Activated T-cell treated with anti-CD3 and anti-CD28 coated beads, Interleukin-2, amount 50 U/mL, for 24 hours (primary cell): ENCODE measurements around the gene DERL3.

Experiments used
- DNase-seq: peaks from one replicate; pipeline ENCODE4 v3.0.0-alpha.2; 2020
- H3K27ac Mint-ChIP-seq: 2 replicates; pipeline ENCODE4 v1.8.0; 2020; ENCODE audit warnings: mild to moderate bottlenecking, mixed read lengths
- H3K27me3 Mint-ChIP-seq: 2 replicates; pipeline ENCODE4 v1.8.0; 2020; ENCODE audit warnings: mixed read lengths
- H3K36me3 Mint-ChIP-seq: 2 replicates; pipeline ENCODE4 v1.8.0; 2020; ENCODE audit warnings: low read depth, mixed read lengths
- H3K4me1 Mint-ChIP-seq: 2 replicates; pipeline ENCODE4 v1.8.0; 2020; ENCODE audit warnings: low read depth, mixed read lengths
- H3K4me3 Mint-ChIP-seq: 2 replicates; pipeline ENCODE4 v1.8.0; 2020; ENCODE audit warnings: mild to moderate bottlenecking, moderate library complexity, mixed read lengths
- H3K9me3 Mint-ChIP-seq: 2 replicates; pipeline ENCODE4 v1.8.0; 2020; ENCODE audit warnings: mixed read lengths

The DERL3 gene

DNA sequence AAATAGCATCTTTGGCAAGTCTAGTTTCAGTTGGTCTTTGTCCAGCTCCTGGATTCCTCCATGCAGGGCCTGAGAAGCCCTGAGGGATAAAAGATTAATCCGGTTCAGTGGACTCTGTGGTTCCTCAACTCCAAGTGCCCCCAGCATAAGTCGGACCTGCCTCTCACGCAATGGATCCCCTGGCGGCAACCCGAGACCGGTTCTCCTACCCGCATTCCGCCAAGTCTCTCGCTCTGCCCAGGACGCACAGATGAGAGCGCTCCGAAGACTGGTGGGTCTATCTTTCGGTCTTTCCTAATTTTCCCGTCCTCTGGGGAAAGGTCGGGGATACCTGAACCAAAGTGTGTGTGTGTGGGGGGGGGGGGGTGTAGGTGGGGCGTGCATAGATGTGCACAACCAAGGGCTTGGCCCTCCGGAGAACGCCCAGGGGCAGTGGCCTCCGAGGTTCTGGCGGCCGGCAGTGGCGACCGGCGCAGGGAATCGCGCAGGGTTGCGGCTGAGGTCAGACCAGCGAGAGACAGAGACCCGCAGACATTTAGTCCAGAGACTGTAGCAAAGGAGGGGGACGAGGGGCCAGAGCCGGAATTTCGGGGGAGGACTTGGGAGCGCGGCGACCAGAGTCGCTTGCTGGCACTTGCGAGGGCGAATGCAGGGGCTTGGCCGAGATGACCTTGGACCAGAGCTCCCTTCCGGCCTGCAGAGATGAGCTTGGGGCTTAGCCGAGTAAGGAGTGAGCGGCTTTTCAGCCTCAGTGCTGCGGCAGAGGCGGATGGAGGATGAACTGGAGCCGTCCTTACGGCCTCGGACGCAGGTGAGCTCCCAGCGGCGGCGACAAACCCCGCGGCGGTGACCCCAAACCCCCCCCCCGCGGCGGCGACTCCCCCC lies 18.2 kb upstream of the DERL3 start:
- DNase-seq = no peak

DNA sequence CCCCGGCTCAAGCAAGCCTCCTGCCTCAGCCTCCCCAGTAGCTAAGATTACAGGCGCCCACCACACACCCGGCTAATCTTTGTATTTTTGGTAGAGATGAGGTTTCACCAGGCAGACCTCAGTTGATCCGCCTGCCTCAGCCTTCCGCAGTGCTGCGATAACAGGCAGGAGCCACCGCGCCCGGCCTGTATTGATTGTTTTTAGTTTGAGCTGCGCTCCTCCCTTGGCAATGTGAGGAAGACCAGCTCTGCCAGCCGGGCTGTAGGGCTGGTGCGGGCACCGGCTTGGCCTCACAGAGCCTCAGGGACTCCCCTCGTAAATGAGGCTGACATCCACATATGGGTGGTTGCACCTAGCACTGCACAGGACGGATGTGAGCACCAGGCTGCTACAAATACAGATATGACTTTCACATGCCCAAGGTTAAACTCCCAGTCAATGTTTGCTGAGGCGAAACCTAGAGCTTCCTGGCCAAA lies 11.4 kb upstream of the DERL3 start:
- Mint-ChIP-seq H3K4me3 (no peak overlapping the region), H3K9me3 (no peaks in the 10 kb centered on the region), H3K27me3 (no peaks in the 10 kb centered on the region), H3K4me1 (peaks cover 2% of the 10 kb centered on the region), H3K36me3 (no peaks in the 10 kb centered on the region), H3K27ac (no peak overlapping the region)
- DNase-seq = no peak

More for the DNA sequence above, 18.2 kb upstream of the DERL3 start:
- Mint-ChIP-seq H3K9me3 (no peaks in the 10 kb centered on the region), H3K36me3 (no peaks in the 10 kb centered on the region), H3K27me3 (no peaks in the 10 kb centered on the region), H3K27ac (peak overlapping the region; percentile 91), H3K4me3 (peak overlapping the region; percentile 88), H3K4me1 (peaks cover 26% of the 10 kb centered on the region)

DNA sequence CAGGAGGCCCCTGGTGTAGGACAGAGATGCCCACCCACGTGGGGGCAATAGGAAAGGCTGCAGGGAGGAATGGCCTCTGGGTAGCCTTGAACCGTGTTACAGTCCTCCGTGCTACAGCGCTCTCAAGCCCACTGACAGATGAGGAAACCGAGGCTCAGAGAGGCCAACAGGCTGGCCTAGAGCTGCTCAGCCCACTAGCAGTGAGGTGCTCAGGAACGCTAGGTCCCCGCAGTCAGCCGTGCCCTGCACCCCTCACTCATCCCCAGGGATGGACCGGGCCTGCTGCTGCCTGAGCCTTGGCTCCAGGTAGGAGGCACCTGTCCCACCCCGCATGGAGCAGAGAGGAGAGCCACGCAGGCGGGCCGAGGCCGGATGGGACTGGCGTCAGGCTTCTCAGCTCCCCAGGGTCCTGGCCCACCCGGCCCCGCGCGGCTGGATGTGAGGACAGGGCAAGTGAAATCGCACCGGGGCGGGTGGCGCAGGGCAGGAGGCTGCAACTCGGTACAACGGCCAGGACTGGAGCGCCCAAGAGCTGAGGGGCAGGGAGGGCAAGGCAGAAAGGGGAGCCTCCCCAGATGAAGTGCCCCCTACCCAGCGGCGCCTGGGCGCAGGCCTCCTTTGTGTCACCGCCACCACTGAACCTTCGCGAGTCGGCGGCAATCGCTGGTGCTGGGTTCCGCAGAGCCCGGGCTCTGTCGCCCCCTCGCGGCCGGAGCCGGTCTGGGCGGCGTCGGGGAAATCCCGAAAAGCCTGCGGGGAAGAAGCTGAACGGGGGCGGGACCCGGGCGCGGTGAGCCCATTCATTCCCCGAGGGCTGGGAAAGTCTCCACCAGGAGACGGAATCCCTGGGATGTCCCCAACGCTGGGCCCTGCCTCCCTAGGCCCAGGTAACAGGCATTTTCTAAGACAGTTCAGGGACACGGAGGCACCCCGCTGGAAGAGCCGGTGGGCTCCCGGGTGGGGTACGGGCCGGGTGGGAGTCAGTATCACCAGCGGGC lies 10.5 kb upstream of the DERL3 start:
- Mint-ChIP-seq H3K4me3 (no peak overlapping the region), H3K27me3 (no peaks in the 10 kb centered on the region), H3K36me3 (no peaks in the 10 kb centered on the region), H3K27ac (no peak overlapping the region), H3K9me3 (no peaks in the 10 kb centered on the region), H3K4me1 (peaks cover 2% of the 10 kb centered on the region)
- peak; percentile 94 for DNase-seq

DNA sequence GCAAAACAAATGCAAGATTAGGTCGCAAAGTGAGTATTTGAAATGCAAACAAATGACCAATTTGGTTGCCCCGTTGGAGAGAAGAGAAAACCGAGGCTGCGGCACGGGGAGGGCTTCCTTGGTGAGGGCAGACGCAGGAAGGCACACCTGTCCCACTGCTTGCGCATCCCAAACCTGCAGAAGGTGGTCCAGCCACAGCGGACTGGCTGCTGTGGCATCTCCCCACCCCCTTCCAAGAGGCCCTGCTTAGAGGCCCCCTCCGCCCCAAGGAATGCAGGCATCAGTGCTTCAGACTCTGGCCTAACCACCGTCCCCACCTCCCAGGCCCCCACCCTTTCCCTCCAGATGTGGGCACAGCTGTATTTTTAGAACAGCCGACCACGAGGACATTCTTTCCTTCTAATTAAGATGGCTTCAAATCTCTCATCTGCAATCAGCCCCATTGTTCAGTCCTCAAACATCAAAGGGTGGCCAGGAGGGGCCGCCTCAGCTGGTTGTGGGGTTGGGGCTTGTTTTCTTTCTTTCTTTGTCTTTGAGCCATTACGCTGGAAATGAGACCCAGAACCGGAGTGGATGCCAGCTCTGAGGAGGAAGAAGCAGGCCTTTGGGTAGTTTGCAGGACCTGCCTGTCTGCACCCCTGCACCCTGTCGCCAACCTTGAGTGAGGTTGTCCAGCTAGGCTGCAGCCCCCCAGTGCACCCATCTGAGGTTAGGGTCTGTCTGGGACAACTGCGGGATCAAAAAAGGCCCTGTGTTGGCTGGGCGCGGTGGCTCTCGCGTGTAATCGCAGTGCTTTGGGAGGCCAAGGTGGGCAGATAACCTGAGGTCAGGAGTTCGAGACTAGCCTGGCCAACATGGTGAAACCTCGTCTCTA lies 9.4 kb upstream of the DERL3 start:
- no peaks in the 10 kb centered on the region for H3K9me3 Mint-ChIP-seq
- no peaks in the 10 kb centered on the region for H3K36me3 Mint-ChIP-seq
- H3K4me3 Mint-ChIP-seq = no peak overlapping the region
- H3K27me3 Mint-ChIP-seq = no peaks in the 10 kb centered on the region
- peaks cover 2% of the 10 kb centered on the region for H3K4me1 Mint-ChIP-seq
- DNase-seq = no peak
- H3K27ac Mint-ChIP-seq = no peak overlapping the region

DNA sequence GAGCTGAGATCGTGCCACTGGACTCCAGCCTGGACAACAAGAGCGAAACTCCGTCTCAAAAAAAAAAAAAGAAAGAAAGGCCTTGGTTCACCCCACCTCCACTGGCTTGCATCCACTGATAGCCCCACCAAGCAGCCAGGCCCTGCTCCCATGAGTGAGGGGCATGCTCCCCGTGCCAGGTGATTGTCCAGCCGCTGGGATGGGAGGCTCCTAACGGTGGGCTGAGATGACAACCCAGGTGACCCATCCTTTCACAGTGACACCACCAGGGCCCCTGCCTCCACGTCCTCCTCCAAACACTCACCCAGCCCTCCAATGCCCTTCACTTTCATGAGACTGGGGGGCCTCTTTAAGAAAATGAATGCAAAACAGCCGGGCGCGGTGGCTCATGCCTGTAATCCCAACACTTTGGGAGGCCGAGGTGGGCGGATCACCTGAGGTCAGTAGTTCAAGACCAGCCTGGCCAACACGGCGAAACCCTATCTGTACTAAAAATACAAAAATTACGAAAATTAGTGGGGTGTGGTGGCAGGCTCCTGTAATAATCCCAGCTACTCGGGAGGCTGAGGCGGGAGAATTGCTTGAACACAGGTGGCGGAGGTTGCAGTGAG lies 8.6 kb upstream of the DERL3 start:
- Mint-ChIP-seq H3K4me1 (peaks cover 2% of the 10 kb centered on the region), H3K27me3 (no peaks in the 10 kb centered on the region), H3K4me3 (no peak overlapping the region), H3K9me3 (no peaks in the 10 kb centered on the region), H3K36me3 (no peaks in the 10 kb centered on the region), H3K27ac (no peak overlapping the region)
- DNase-seq = no peak

DNA sequence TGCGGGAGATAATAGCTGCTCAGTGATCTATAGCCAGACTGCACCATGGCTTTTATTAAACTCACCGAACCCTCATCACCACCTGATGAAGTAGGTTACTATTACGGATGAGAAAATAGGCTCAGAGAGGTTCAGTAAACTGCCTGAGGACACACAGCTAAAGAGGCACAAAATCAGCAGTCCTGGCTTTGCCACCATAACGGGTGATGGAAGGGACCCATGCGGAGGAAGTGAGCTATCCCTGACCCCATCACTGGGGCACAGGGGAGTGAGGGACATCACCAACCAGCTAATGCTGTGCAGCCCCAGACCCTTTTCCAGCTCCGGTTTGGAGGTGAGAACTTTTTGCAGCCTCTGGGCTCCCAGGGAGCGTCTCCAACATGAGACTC lies 7.3 kb upstream of the DERL3 start:
- peaks cover 2% of the 10 kb centered on the region for H3K4me1 Mint-ChIP-seq
- no peaks in the 10 kb centered on the region for H3K27me3 Mint-ChIP-seq
- no peak for DNase-seq
- no peaks in the 10 kb centered on the region for H3K9me3 Mint-ChIP-seq
- H3K4me3 Mint-ChIP-seq = no peak overlapping the region
- no peaks in the 10 kb centered on the region for H3K36me3 Mint-ChIP-seq
- no peak overlapping the region for H3K27ac Mint-ChIP-seq

DNA sequence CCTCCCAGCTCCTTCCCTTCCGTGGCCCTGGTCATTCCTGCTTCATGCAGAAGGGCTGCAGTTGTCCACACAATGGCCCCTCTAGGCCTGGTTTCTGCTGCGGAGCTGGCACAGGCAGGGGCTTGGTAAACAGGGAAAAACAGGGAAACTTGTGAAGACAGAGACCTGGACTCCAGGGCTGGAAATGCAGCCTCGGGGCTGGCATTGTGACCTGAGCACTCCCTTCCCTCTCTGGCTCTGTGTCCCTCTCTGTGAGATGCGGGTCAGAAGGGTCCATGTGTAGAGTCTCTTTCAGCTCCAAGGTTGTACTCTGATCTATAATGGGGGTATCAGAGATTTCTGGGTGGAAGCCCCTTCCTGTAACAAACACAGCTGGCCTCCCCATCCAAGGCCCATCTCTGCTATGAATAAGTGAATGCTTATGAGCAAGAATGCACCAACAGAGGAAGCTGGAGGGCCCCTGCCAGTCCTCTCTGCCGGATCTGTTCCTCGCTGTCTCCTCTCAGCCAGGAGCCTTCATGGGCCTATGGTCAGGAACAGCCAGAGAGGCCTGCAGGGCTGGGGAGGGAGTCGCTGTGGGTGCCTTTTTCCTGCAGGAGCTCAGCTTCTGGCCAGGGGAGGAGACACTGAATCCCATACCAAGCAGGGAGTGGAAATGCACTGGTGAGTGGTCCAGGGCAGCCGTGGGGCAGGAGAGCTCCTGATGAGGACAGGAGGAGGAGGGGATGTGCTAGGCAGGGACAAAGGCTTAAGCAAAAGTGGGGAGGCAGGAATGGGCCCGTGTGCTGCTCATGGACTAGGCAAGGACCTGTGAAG lies 6.7 kb upstream of the DERL3 start:
- no peak for DNase-seq
- Mint-ChIP-seq H3K4me1 (peaks cover 2% of the 10 kb centered on the region), H3K4me3 (no peak overlapping the region), H3K27me3 (no peaks in the 10 kb centered on the region), H3K27ac (no peak overlapping the region), H3K9me3 (no peaks in the 10 kb centered on the region), H3K36me3 (no peaks in the 10 kb centered on the region)

DNA sequence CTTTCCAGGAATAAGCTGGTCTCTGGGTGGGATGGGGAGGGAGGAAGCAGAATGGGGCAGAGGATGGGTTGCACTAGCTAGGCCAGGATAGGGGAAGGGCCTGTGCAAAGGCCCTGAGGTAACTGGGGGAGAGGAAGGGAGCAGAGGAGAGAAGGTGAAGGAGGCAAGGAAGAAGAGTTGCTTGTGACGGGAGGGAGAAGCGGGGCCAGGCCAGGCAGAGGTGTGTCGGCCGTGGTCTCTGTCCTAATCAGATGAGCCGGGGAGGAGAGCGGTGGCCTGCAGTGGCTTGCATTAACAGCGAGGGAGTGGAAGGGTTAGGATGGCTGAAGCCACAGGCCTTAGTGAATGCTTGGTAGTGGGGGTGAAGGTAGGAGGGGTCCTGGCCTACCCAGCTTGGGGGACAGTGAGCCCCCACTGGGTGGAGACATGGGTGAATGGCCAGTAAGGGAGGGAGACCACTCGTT lies 6.0 kb upstream of the DERL3 start:
- Mint-ChIP-seq H3K4me3 (no peak overlapping the region), H3K27ac (no peak overlapping the region)

DNA sequence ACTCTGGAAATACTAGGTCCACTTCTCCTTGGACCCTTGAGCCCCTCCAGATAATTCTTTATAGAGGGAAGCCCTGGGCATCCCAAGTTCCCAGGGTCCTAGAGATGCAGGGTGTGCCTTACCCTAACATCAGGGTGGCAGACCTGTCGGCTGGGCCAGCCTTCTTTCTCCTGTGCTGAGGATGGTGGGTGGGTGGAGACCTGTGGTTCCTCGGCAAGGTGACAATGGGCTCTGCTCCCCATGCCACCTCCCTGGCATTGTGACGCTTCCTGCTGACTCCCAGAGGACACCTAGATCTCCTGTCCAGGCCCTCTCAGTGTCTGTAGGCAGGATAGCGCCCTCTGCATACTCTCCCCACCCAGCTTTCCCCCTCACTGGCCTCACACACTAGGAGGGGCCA lies 3.8 kb upstream of the DERL3 start:
- Mint-ChIP-seq H3K9me3 (no peaks in the 10 kb centered on the region), H3K4me1 (peaks cover 23% of the 10 kb centered on the region), H3K36me3 (peaks cover 4% of the 10 kb centered on the region), H3K27me3 (no peaks in the 10 kb centered on the region), H3K27ac (no peak overlapping the region), H3K4me3 (no peak overlapping the region)
- no peak for DNase-seq

More for the DNA sequence above, 6.0 kb upstream of the DERL3 start:
- DNase-seq = no peak
- H3K27me3 Mint-ChIP-seq = no peaks in the 10 kb centered on the region
- no peaks in the 10 kb centered on the region for H3K9me3 Mint-ChIP-seq
- H3K36me3 Mint-ChIP-seq = no peaks in the 10 kb centered on the region
- H3K4me1 Mint-ChIP-seq = peaks cover 4% of the 10 kb centered on the region

DNA sequence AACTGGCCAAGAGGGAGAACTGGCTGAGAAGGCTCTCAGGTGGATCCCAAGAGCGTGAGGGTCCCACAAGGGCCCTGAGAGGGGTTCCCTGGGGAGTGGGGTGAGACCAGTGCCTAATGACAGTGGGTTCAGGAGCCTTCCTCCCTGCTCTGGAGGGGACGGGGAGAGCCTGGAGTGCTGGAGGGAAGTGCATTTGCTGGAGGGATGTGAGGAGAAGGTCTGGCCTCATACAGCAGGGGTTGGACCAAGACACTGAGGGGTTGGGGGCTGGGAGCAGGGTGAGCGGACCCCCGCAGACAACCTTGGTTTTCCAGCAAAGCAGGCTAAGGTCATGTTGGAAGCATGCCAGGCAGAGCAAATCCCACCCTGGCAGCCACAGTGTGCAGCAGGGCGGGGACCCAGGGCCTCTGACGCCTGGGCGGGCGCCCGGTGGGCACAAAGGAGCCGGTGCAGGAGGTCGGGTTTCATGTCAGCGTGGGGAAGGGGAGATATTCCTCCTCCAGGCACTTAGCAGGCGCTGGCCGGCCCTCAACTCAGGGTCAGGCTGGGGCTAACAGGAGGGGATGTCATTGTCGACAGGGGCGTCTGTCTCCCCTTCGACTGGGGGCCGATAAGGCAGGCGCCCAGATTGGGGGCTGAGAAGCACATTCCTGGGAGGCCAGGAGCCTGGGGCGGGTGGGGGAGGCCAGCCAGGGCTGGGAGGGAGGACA lies 3.1 kb upstream of the DERL3 start:
- no peak overlapping the region for H3K27ac Mint-ChIP-seq
- H3K27me3 Mint-ChIP-seq = no peaks in the 10 kb centered on the region
- H3K9me3 Mint-ChIP-seq = no peaks in the 10 kb centered on the region
- H3K4me3 Mint-ChIP-seq = no peak overlapping the region
- no peak for DNase-seq
- peaks cover 23% of the 10 kb centered on the region for H3K4me1 Mint-ChIP-seq
- H3K36me3 Mint-ChIP-seq = peaks cover 4% of the 10 kb centered on the region

DNA sequence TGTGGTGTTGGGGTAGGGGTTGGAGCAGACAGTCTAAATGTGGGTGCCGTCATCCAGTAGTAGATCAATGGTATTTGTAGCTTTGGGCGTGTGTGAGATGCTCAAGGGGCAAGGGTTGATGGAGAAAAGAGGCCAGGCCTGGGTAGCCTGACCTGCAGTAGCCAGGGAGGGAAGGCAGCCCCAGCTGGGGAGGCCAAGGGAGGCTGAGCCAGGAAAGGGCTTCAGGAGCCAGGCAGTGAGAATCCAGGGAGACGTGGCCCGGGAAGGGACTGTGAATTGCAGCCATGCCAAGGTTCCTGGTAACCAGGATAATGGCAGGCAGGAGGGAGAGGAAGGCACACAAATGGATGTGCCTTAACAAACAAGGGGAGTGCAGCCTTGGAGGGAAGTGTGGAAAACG lies 2.5 kb upstream of the DERL3 start:
- Mint-ChIP-seq H3K4me3 (no peak overlapping the region), H3K27me3 (no peaks in the 10 kb centered on the region), H3K9me3 (no peaks in the 10 kb centered on the region), H3K36me3 (peaks cover 7% of the 10 kb centered on the region), H3K4me1 (peaks cover 23% of the 10 kb centered on the region), H3K27ac (no peak overlapping the region)
- no peak for DNase-seq

DNA sequence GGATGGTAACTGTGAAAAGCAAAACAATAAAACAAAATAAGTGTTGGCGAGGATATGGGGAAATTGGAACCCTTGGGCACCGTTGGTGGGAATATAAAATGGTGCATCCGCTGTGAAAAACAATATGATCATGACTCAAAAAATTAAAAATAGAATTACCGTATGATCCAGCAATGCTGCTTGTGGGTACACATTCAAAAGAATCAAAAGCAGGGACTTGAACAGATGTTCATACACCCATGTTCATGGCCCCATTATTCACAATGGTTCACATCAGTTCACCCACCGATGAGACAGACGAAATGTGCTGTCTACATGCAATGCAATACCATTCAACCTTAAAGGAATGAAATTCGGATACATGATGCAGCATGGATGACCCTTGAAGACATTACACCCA lies 1.2 kb upstream of the DERL3 start:
- no peak for DNase-seq
- Mint-ChIP-seq H3K27me3 (no peaks in the 10 kb centered on the region), H3K9me3 (no peaks in the 10 kb centered on the region), H3K36me3 (peaks cover 16% of the 10 kb centered on the region), H3K27ac (no peak overlapping the region), H3K4me1 (peaks cover 23% of the 10 kb centered on the region), H3K4me3 (no peak overlapping the region)
